Measurements from ENCODE around the gene IFT20.

The IFT20 gene

GRCh38 chr17:28334666-28335200, 539 bp downstream of the IFT20 start:
- no peak for DNase-seq (ENCODE audit: low read depth)

- DNase-seq (ENCODE audit: low read depth), result no peak
Measured at GRCh38 chr17:28334171-28334570, 1.1 kb downstream of the IFT20 start.

- DNase-seq (ENCODE audit: low read depth), result no peak
Measured at GRCh38 chr17:28333083-28333746, 2.1 kb downstream of the IFT20 start.

GRCh38 chr17:28331891-28332420, 3.3 kb downstream of the IFT20 start:
- no peak for DNase-seq (ENCODE audit: low read depth)

- no peak for DNase-seq (ENCODE audit: low read depth)
Measured at GRCh38 chr17:28330671-28331070, 4.6 kb downstream of the IFT20 start.

- DNase-seq (ENCODE audit: low read depth), result no peak
Measured at GRCh38 chr17:28328325-28328724, 6.9 kb downstream of the IFT20 start.

- no peak for DNase-seq (ENCODE audit: low read depth)
Measured at GRCh38 chr17:28327709-28328108, 7.6 kb downstream of the IFT20 start.

GRCh38 chr17:28327031-28327607, 8.2 kb downstream of the IFT20 start:
- DNase-seq (ENCODE audit: low read depth), result no peak

GRCh38 chr17:28326114-28326513, 9.2 kb downstream of the IFT20 start:
- DNase-seq (ENCODE audit: low read depth), result no peak

- DNase-seq (ENCODE audit: low read depth), result no peak
Measured at GRCh38 chr17:28325211-28325610, 10.1 kb downstream of the IFT20 start.

- DNase-seq (ENCODE audit: low read depth), result no peak
Measured at GRCh38 chr17:28324781-28325180, 10.5 kb downstream of the IFT20 start.

GRCh38 chr17:28324267-28324745, 11.0 kb downstream of the IFT20 start:
- DNase-seq (ENCODE audit: low read depth), result no peak

- no peak for DNase-seq (ENCODE audit: low read depth)
Measured at GRCh38 chr17:28320215-28321061, 14.8 kb downstream of the IFT20 start.

GRCh38 chr17:28319598-28319935, 15.7 kb downstream of the IFT20 start:
- no peak for DNase-seq (ENCODE audit: low read depth)

GRCh38 chr17:28318759-28319597, 16.3 kb downstream of the IFT20 start, which contains the start of gene TMEM97:
Gene TMEM97, plus strand, starts transcription at chr17:28319200. Its CDS starts 40 bp downstream, at chr17:28319240.
- peak; percentile 94 for DNase-seq (ENCODE audit: low read depth)

GRCh38 chr17:28317966-28318758, 17.1 kb downstream of the IFT20 start:
- DNase-seq (ENCODE audit: low read depth), result no peak

- DNase-seq (ENCODE audit: low read depth), result no peak
Measured at GRCh38 chr17:28317099-28317965, 17.9 kb downstream of the IFT20 start.

GRCh38 chr17:28315846-28316705, 19.2 kb downstream of the IFT20 start:
- DNase-seq (ENCODE audit: low read depth), result no peak

GRCh38 chr17:28313841-28314240, 21.4 kb downstream of the IFT20 start:
- no peak for DNase-seq (ENCODE audit: low read depth)

Data from activated T-cell treated with anti-CD3 and anti-CD28 coated beads for 24 hours (primary cell).